ENCODE results near the gene SETBP1.

DNA sequence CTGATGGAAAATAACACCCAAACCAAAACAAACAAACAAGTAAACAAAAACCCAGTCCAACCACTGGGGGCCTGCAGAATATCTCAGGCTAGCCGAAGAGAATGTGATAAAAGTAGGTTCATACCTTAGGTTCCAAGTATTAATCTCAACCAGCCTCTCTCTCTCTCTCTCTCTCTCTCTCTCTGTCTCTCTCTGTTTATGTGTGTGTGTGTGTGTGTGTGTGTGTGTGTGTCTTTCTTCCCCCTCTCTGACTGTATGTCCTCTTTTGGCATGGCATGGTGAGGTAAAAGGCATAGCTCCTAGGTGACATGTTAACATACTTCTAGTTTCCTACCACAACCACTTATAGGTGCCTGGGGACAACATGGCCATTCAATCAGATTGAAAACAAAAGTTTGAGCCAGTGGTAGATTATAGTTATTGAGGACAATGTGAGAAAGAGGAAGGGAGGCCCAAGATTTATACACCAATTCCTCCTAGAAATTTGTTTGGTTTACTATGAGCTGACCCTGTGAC, 93.0 kb downstream of the SETBP1 start:
- TF ChIP-seq ETV6 (IDR thresholded peaks at IDR 0.05; ENCODE audit: borderline replicate concordance in 1 of 2, low read depth in 2 of 2, low read length in 1 of 2) (no peak), ETV6 (CRISPR knock-in tag; IDR thresholded peaks at IDR 0.05; ENCODE audit: borderline replicate concordance) (no peak), CBFA2T2 (conservative IDR thresholded peaks at IDR 0.05) (no peak), ELK1 (CRISPR knock-in tag; IDR thresholded peaks at IDR 0.05) (no peak), ZNF133 (CRISPR knock-in tag; IDR thresholded peaks at IDR 0.05) (no peak), FOXK1 (CRISPR knock-in tag; IDR thresholded peaks at IDR 0.05; ENCODE audit: borderline replicate concordance) (no peak), HDAC6 (IDR thresholded peaks at IDR 0.05; ENCODE audit: low read depth, low read length) (no peak), SREBF2 (CRISPR knock-in tag; IDR thresholded peaks at IDR 0.05) (no peak), TAF7 (tag; IDR thresholded peaks at IDR 0.05) (no peak), ZNF277 (CRISPR knock-in tag; IDR thresholded peaks at IDR 0.05; ENCODE audit: borderline replicate concordance) (no peak), NR1H2 (CRISPR knock-in tag; IDR thresholded peaks at IDR 0.05) (no peak), ZNF561 (CRISPR knock-in tag; conservative IDR thresholded peaks at IDR 0.05) (no peak)
- TF ChIP-seq, protein P1, sequence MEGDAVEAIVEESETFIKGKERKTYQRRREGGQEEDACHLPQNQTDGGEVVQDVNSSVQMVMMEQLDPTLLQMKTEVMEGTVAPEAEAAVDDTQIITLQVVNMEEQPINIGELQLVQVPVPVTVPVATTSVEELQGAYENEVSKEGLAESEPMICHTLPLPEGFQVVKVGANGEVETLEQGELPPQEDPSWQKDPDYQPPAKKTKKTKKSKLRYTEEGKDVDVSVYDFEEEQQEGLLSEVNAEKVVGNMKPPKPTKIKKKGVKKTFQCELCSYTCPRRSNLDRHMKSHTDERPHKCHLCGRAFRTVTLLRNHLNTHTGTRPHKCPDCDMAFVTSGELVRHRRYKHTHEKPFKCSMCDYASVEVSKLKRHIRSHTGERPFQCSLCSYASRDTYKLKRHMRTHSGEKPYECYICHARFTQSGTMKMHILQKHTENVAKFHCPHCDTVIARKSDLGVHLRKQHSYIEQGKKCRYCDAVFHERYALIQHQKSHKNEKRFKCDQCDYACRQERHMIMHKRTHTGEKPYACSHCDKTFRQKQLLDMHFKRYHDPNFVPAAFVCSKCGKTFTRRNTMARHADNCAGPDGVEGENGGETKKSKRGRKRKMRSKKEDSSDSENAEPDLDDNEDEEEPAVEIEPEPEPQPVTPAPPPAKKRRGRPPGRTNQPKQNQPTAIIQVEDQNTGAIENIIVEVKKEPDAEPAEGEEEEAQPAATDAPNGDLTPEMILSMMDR (IDR thresholded peaks at IDR 0.05 in 2 of 3, conservative IDR thresholded peaks at IDR 0.05 in 1 of 3; ENCODE audit: insufficient read depth in 2 of 3, low read depth in 1 of 3, low read length in 3 of 3): no peak
- TF ChIP-seq, protein P2, sequence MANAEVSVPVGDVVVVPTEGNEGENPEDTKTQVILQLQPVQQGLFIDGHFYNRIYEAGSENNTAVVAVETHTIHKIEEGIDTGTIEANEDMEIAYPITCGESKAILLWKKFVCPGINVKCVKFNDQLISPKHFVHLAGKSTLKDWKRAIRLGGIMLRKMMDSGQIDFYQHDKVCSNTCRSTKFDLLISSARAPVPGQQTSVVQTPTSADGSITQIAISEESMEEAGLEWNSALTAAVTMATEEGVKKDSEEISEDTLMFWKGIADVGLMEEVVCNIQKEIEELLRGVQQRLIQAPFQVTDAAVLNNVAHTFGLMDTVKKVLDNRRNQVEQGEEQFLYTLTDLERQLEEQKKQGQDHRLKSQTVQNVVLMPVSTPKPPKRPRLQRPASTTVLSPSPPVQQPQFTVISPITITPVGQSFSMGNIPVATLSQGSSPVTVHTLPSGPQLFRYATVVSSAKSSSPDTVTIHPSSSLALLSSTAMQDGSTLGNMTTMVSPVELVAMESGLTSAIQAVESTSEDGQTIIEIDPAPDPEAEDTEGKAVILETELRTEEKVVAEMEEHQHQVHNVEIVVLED (CRISPR knock-in tag; IDR thresholded peaks at IDR 0.05): no peak
